Upper lobe of left lung (tissue), 4 donors: ENCODE results near the gene CILP2.

ENCODE experiments used
- POLR2A ChIP-seq, 4 donors: fragments of 450-650 bp; IDR thresholded peaks; one replicate each; pipeline ENCODE4 v1.5.1; 2016 to 2017; ENCODE audit warnings: antibody characterized with exemption in 4 of 4, mild to moderate bottlenecking in 2 of 4
- TF ChIP-seq, protein P1 (sequence below), 6 experiments: fragments of 450-650 bp in 4 of 6; fragments of 200-600 bp in 2 of 6; sonication (generic) in 2 of 6; IDR thresholded peaks; one replicate each; pipeline ENCODE4 v1.5.1; 2016 to 2019; ENCODE audit warnings: antibody characterized with exemption in 6 of 6

DNA sequence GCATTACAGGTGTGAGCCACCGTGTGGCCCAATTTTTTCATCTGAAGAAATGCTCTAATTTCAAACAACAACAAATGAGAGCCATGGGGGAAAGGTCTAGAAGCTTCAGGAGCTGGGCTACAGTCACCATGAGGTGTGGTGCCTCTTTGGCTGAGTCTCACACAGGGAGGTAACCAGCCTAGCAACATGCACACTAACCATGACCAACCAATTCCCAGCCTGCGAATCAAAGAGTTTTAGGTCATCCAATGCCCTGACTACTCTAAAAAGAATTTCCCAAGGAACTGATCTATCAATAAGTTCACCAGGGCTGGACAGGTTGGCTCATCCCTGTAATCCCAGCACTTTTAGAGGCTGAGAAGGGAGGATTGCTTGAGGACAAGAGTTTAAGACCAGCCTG, 50.5 kb downstream of the CILP2 start:
- TF ChIP-seq POLR2A (IDR thresholded peaks at IDR 0.05), result no peak
- TF ChIP-seq, protein P1, sequence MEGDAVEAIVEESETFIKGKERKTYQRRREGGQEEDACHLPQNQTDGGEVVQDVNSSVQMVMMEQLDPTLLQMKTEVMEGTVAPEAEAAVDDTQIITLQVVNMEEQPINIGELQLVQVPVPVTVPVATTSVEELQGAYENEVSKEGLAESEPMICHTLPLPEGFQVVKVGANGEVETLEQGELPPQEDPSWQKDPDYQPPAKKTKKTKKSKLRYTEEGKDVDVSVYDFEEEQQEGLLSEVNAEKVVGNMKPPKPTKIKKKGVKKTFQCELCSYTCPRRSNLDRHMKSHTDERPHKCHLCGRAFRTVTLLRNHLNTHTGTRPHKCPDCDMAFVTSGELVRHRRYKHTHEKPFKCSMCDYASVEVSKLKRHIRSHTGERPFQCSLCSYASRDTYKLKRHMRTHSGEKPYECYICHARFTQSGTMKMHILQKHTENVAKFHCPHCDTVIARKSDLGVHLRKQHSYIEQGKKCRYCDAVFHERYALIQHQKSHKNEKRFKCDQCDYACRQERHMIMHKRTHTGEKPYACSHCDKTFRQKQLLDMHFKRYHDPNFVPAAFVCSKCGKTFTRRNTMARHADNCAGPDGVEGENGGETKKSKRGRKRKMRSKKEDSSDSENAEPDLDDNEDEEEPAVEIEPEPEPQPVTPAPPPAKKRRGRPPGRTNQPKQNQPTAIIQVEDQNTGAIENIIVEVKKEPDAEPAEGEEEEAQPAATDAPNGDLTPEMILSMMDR (IDR thresholded peaks at IDR 0.05), result no peak
